Activated naive CD4-positive, alpha-beta T cell treated with anti-CD3 and anti-CD28 coated beads for 36 hours (primary cell): ENCODE measurements around the gene ARHGAP28. TPM values are rescaled to one million over a fixed set of nuclear protein-coding genes. Genes with fewer than 3 reads are reported as not detected.

Experiments used
- CTCF ChIA-PET: fragments of 350-600 bp; sonication (Branson Sonifier 250); formaldehyde crosslinking; loops from one replicate; lab custom pipeline; 2021; ENCODE audit warnings: antibody characterized with exemption; lab: Charles Lee
- DNase-seq: peaks from one replicate; pipeline ENCODE4 v3.0.0-alpha.2; 2020
- H3K27ac Mint-ChIP-seq: one replicate; pipeline ENCODE4 v1.8.0; 2021; ENCODE audit warnings: mild to moderate bottlenecking, mixed read lengths
- H3K27me3 Mint-ChIP-seq: one replicate; pipeline ENCODE4 v1.8.0; 2021; ENCODE audit warnings: low read depth, mixed read lengths
- H3K36me3 Mint-ChIP-seq: one replicate; pipeline ENCODE4 v1.8.0; 2021; ENCODE audit warnings: low read depth, mixed read lengths
- H3K4me1 Mint-ChIP-seq: one replicate; pipeline ENCODE4 v1.8.0; 2021; ENCODE audit warnings: low read depth, mixed read lengths
- H3K4me3 Mint-ChIP-seq: one replicate; pipeline ENCODE4 v1.8.0; 2021; ENCODE audit warnings: mild to moderate bottlenecking, moderate library complexity, mixed read lengths
- H3K9me3 Mint-ChIP-seq: one replicate; pipeline ENCODE4 v1.8.0; 2021; ENCODE audit warnings: mixed read lengths
- intact Hi-C: fragments of 100-400 bp; cut with micrococcal nuclease; formaldehyde crosslinking; loops from one replicate; pipeline ENCODE4 v1.15.1; 2023
- total RNA-seq, 2 experiments: library from RNA; stranded (reverse); gene quantifications; one replicate each; pipeline ENCODE4 v1.2.3, GENCODE V29; 2021

Gene ARHGAP28
- total RNA-seq, 2 experiments from 2014 or later = not detected

DNA sequence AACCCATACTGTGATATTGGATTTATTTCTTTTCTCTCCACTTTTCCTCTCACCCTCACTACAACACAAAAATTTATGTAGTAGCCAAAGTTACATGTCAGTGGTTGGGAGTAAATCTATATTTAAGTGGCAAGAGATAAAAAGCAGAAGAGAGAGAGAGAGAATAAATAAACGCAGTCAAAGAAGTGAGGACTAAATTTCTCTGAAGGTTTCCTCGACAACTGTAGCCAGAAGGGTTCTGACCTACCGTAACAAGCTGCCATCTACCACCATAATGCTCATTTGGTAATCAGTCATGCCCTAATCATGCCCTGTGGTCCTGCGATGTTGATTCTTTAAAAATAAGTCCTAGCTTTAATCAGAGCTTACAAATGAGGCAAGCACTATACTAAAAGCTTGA is 9.1 kb downstream of the ARHGAP28 start:
- no peaks in the 10 kb centered on the region for H3K4me1 Mint-ChIP-seq
- no peaks in the 10 kb centered on the region for H3K27me3 Mint-ChIP-seq
- no peak for DNase-seq
- CTCF ChIA-PET = no interaction called here
- intact Hi-C loops = no loop called here
- H3K4me3 Mint-ChIP-seq = no peak overlapping the region
- H3K27ac Mint-ChIP-seq = no peak overlapping the region
- no peaks in the 10 kb centered on the region for H3K36me3 Mint-ChIP-seq
- H3K9me3 Mint-ChIP-seq = no peaks in the 10 kb centered on the region

GRCh38 chr18:6741232-6741663 is 11.7 kb downstream of the ARHGAP28 start:
- Mint-ChIP-seq H3K27ac (no peak overlapping the region), H3K9me3 (no peaks in the 10 kb centered on the region), H3K27me3 (no peaks in the 10 kb centered on the region), H3K4me3 (no peak overlapping the region), H3K4me1 (no peaks in the 10 kb centered on the region), H3K36me3 (no peaks in the 10 kb centered on the region)
- intact Hi-C loops = no loop called here
- no peak for DNase-seq
- CTCF ChIA-PET = no interaction called here

GRCh38 chr18:6741786-6742185 is 12.3 kb downstream of the ARHGAP28 start:
- Mint-ChIP-seq H3K36me3 (no peaks in the 10 kb centered on the region), H3K4me1 (no peaks in the 10 kb centered on the region), H3K27ac (no peak overlapping the region), H3K27me3 (no peaks in the 10 kb centered on the region), H3K4me3 (no peak overlapping the region), H3K9me3 (no peaks in the 10 kb centered on the region)
- intact Hi-C loops = no loop called here
- CTCF ChIA-PET = no interaction called here
- DNase-seq = no peak

DNA sequence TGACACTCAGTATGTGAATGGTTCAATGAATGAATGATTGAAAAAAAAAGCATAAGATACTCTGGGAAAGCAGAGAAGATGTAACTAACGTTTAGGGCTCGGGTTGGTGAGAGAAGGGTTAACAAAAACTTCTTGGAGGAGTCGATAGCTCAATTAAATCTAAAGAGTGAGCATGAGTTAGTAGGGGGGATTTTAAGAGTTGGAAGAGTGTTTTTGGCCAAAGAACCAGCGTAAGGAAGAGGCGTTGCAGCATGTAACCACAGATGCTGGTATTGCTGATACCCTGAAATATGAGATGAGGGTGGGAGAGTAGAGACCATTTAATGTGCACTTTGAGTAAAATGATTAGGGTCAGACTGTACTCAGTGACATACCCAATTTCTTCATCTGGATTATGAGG is 14.5 kb downstream of the ARHGAP28 start:
- H3K4me3 Mint-ChIP-seq = no peak overlapping the region
- peaks cover 3% of the 10 kb centered on the region for H3K9me3 Mint-ChIP-seq
- CTCF ChIA-PET = interaction anchor here (0.7 to 1.1 kb wide), 2 partner anchors 14 to 26 kb away, joined by 3 to 4 read pairs; no protein-coding TSS in a partner anchor
- intact Hi-C loops = no loop called here
- no peak for DNase-seq
- H3K4me1 Mint-ChIP-seq = no peaks in the 10 kb centered on the region
- H3K27me3 Mint-ChIP-seq = no peaks in the 10 kb centered on the region
- no peaks in the 10 kb centered on the region for H3K36me3 Mint-ChIP-seq
- H3K27ac Mint-ChIP-seq = no peak overlapping the region

DNA sequence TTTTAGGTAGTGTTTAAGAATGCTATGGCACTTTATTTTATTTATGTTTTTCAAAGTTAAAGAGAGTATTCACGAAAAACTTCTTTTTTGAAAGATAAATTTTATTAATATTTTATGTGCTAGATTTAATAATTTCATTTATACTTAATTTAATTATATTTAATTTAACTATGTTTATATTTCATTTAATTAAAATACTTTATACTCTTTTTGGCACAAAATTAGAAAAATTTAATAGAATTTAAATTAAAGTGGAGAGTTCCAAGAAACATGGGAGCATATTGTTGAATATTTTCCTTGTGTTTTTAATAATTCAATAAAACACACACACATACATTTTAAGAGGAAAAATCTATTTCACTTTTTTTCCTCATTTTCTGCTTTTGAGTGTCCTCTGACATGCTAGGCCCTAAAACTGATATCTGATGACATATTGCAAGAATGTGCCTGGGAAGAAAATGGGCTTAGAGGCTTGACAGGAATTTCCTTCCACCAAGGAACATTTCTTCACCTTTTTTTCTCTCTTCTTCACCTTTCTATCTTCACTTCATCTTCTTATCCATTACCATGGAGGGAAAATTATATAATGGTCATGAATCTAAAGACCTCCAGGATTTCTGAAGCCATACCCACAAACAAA is 15.4 kb downstream of the ARHGAP28 start:
- intact Hi-C loops = no loop called here
- no peaks in the 10 kb centered on the region for H3K36me3 Mint-ChIP-seq
- H3K4me3 Mint-ChIP-seq = no peak overlapping the region
- no peak overlapping the region for H3K27ac Mint-ChIP-seq
- no peaks in the 10 kb centered on the region for H3K27me3 Mint-ChIP-seq
- CTCF ChIA-PET = no interaction called here
- no peak for DNase-seq
- peaks cover 3% of the 10 kb centered on the region for H3K9me3 Mint-ChIP-seq
- no peaks in the 10 kb centered on the region for H3K4me1 Mint-ChIP-seq

DNA sequence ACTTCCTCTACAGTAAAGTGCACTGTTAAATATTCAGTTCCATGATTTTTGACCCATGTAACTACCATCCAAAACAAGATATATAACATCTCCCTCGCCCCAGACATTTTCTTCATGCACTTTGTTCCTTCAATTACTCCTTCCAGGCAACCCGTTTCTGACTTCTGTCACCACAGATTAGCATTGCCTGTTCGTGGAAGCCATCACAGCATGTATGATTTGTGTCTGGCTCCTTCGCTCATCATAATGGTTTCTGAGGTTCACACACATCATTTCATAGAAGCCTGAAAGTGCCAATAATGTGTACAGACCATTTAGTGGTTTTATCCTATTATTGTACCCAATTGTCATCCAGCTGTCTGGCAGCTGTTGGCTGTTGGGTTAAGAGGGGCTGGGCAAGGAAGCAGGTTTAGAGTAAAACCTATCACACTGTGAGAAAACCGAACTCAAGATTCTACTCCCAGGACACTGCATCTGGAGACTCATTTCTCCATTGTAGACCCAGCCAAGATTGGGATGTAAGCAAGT is 16.1 kb downstream of the ARHGAP28 start:
- Mint-ChIP-seq H3K36me3 (no peaks in the 10 kb centered on the region), H3K27ac (no peak overlapping the region), H3K4me3 (no peak overlapping the region), H3K9me3 (peaks cover 3% of the 10 kb centered on the region), H3K4me1 (no peaks in the 10 kb centered on the region), H3K27me3 (no peaks in the 10 kb centered on the region)
- no peak for DNase-seq
- CTCF ChIA-PET = no interaction called here
- intact Hi-C loops = no loop called here

GRCh38 chr18:6746386-6746960 is 17.0 kb downstream of the ARHGAP28 start:
- no peak for DNase-seq
- CTCF ChIA-PET = no interaction called here
- H3K36me3 Mint-ChIP-seq = no peaks in the 10 kb centered on the region
- no peaks in the 10 kb centered on the region for H3K27me3 Mint-ChIP-seq
- H3K27ac Mint-ChIP-seq = no peak overlapping the region
- H3K4me1 Mint-ChIP-seq = no peaks in the 10 kb centered on the region
- intact Hi-C loops = no loop called here
- no peak overlapping the region for H3K4me3 Mint-ChIP-seq
- peaks cover 3% of the 10 kb centered on the region for H3K9me3 Mint-ChIP-seq

DNA sequence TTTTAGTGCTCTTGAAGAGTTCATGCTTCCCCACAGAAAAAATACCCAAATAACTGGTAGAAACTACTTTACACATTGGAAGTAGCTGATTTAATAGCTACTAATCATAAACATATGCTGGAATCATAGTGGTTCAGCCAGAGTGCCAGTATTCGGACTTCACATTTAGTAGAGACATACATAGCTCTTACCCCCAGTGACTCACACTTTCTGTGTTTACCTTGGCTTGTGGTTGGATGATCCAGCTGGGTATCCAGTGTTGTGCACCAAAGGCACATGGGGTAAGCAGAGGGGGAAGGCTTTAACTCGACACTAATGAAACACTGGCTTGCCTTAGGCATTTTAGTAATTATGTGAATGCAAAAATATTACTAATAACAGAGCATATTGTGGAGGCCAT is 18.1 kb downstream of the ARHGAP28 start:
- no peaks in the 10 kb centered on the region for H3K36me3 Mint-ChIP-seq
- CTCF ChIA-PET = no interaction called here
- no peak overlapping the region for H3K27ac Mint-ChIP-seq
- H3K4me1 Mint-ChIP-seq = no peaks in the 10 kb centered on the region
- no peak for DNase-seq
- peaks cover 3% of the 10 kb centered on the region for H3K9me3 Mint-ChIP-seq
- no peak overlapping the region for H3K4me3 Mint-ChIP-seq
- intact Hi-C loops = no loop called here
- H3K27me3 Mint-ChIP-seq = no peaks in the 10 kb centered on the region

- CTCF ChIA-PET = no interaction called here
- Mint-ChIP-seq H3K9me3 (peaks cover 3% of the 10 kb centered on the region), H3K27ac (no peak overlapping the region), H3K4me3 (no peak overlapping the region), H3K27me3 (no peaks in the 10 kb centered on the region), H3K4me1 (no peaks in the 10 kb centered on the region), H3K36me3 (no peaks in the 10 kb centered on the region)
- DNase-seq = no peak
- intact Hi-C loops = no loop called here
Observed at GRCh38 chr18:6748241-6748640, 18.7 kb downstream of the ARHGAP28 start.

GRCh38 chr18:6750411-6750810 is 20.9 kb downstream of the ARHGAP28 start:
- DNase-seq = no peak
- H3K36me3 Mint-ChIP-seq = no peaks in the 10 kb centered on the region
- H3K4me1 Mint-ChIP-seq = no peaks in the 10 kb centered on the region
- intact Hi-C loops = no loop called here
- H3K9me3 Mint-ChIP-seq = peaks cover 3% of the 10 kb centered on the region
- H3K4me3 Mint-ChIP-seq = no peak overlapping the region
- CTCF ChIA-PET = no interaction called here
- H3K27ac Mint-ChIP-seq = no peak overlapping the region
- no peaks in the 10 kb centered on the region for H3K27me3 Mint-ChIP-seq

- intact Hi-C loops = no loop called here
- CTCF ChIA-PET = no interaction called here
- Mint-ChIP-seq H3K9me3 (peaks cover 3% of the 10 kb centered on the region), H3K4me1 (no peaks in the 10 kb centered on the region), H3K36me3 (no peaks in the 10 kb centered on the region), H3K27ac (no peak overlapping the region), H3K27me3 (no peaks in the 10 kb centered on the region), H3K4me3 (no peak overlapping the region)
- DNase-seq = no peak
Observed at GRCh38 chr18:6751222-6751621, 21.7 kb downstream of the ARHGAP28 start.

DNA sequence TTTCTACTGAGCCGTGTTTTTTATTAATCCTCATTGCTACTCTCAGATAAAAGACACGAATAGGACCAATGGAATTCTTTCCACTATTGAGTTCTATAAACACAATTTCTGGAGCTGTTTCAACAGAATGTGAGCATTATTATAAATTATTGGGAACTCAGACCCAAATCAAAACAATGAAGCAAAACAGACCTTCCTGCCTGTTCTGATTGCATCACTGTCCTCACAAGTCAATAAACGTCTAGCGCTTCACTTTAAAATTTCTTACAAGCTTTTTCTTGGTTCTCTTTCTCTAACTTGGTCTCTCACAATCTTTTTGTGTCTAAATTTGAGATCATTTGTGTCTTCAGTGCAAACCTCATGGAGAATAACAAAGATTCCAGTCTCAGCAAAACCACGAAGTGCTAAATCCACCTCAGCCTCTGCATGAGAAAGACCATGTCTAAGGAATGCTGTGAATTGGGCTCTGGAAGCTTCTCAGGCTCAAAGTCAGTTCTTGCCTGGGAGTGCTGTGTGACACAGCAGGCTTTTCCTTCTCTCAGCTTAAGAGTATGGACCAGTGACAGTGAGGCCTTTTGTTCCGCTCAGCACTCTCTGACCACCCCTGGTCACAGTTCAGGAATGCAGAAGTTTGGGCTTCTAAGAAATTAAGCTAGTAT is 22.8 kb downstream of the ARHGAP28 start:
- DNase-seq = no peak
- H3K4me3 Mint-ChIP-seq = no peak overlapping the region
- CTCF ChIA-PET = interaction anchor here (0.6 to 0.7 kb wide), 2 partner anchors 90 to 864 kb away, joined by 3 to 5 read pairs; no protein-coding TSS in a partner anchor
- no peaks in the 10 kb centered on the region for H3K27me3 Mint-ChIP-seq
- intact Hi-C loops = no loop called here
- no peaks in the 10 kb centered on the region for H3K9me3 Mint-ChIP-seq
- no peak overlapping the region for H3K27ac Mint-ChIP-seq
- no peaks in the 10 kb centered on the region for H3K4me1 Mint-ChIP-seq
- no peaks in the 10 kb centered on the region for H3K36me3 Mint-ChIP-seq

DNA sequence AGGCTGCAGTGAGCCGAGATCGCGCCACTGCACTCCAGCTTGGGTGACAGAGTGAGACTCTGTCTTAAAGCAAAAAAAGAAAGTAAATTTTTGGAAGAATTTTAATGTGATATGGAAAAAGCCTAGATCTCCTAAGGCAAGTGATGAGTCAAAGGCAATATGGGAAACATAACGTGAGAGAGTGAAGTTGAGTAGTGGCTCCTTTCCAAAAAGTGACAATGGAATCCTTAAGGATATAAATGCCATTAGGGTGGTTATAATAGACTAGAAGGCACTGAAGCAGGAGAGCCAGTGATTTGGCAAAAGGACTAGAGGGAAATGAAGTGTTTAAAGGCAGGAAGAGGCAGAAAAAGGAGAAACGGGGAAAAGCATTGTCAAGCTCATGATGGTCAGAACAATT is 25.6 kb downstream of the ARHGAP28 start:
- no peak overlapping the region for H3K4me3 Mint-ChIP-seq
- no peaks in the 10 kb centered on the region for H3K9me3 Mint-ChIP-seq
- DNase-seq = no peak
- no peaks in the 10 kb centered on the region for H3K36me3 Mint-ChIP-seq
- no peaks in the 10 kb centered on the region for H3K4me1 Mint-ChIP-seq
- intact Hi-C loops = no loop called here
- H3K27ac Mint-ChIP-seq = no peak overlapping the region
- no peaks in the 10 kb centered on the region for H3K27me3 Mint-ChIP-seq
- CTCF ChIA-PET = no interaction called here
